HEK293 (cell line): Measurements from ENCODE around the gene SNORC.

Source experiments
- CTCF ChIA-PET: fragments of 350-600 bp; formaldehyde crosslinking; extraction: SDS; loops from one replicate; lab custom pipeline; 2021; ENCODE audit warnings: antibody characterized with exemption; lab: Yijun Ruan, JAX
- POLR2A ChIA-PET: fragments of 300-600 bp; formaldehyde crosslinking; extraction: SDS; loops from one replicate; lab custom pipeline; 2020; ENCODE audit warnings: antibody characterized with exemption, inconsistent platforms; lab: Yijun Ruan, JAX
- H3K27ac ChIP-seq: fragments of 200-500 bp; sonication (Bioruptor generic); 2 replicates; pipeline ENCODE4 v1.5.1; 2014; ENCODE audit warnings: low read depth, low read length, control low read depth, inconsistent platforms; ENCODE audit errors: extremely low read depth
- H3K36me3 ChIP-seq, 2 experiments: fragments of 200-500 bp in 1 of 2; sonication (Bioruptor generic) in 1 of 2; 1 replicate in 1 of 2; 2 replicates in 1 of 2; pipeline ENCODE4 v1.5.1; 2014 to 2017; ENCODE audit warnings: inconsistent platforms in 2 of 2, low read length in 2 of 2; ENCODE audit not compliant: control insufficient read depth in 2 of 2, insufficient read depth in 1 of 2
- H3K4me1 ChIP-seq: fragments of 200-500 bp; sonication (Bioruptor generic); 2 replicates; pipeline ENCODE4 v1.5.1; 2014; ENCODE audit warnings: mild to moderate bottlenecking, low read length, inconsistent platforms; ENCODE audit not compliant: control insufficient read depth, insufficient read depth
- H3K4me3 ChIP-seq: 2 replicates; pipeline ENCODE4 v1.5.1; 2011; ENCODE audit warnings: low read depth, mild to moderate bottlenecking, control low read depth, low read length, moderate library complexity
- H3K9me3 ChIP-seq: fragments of 200-500 bp; sonication (Bioruptor generic); 2 replicates; pipeline ENCODE4 v1.5.1; 2014; ENCODE audit warnings: low read depth, low read length, inconsistent platforms; ENCODE audit not compliant: control insufficient read depth, insufficient read depth
- BCL6B ChIP-seq: fragments of 450-650 bp; formaldehyde crosslinking; IDR thresholded peaks from 2 replicates; pipeline ENCODE4 v1.5.1; 2017; ENCODE audit warnings: missing biosample characterization, missing genetic modification characterization
- HOXA7 ChIP-seq: sonication (generic); formaldehyde crosslinking; IDR thresholded peaks from 2 replicates; pipeline ENCODE4 v1.8.1; 2022; ENCODE audit warnings: missing genetic modification reagents, borderline replicate concordance
- KLF17 ChIP-seq: fragments of 450-650 bp; formaldehyde crosslinking; IDR thresholded peaks from 2 replicates; pipeline ENCODE4 v1.5.1; 2016; ENCODE audit warnings: missing biosample characterization, missing genetic modification characterization
- PRDM10 ChIP-seq: fragments of 450-650 bp; formaldehyde crosslinking; IDR thresholded peaks from 2 replicates; pipeline ENCODE4 v1.5.1; 2016; ENCODE audit warnings: missing biosample characterization, missing genetic modification characterization
- ZNF19 ChIP-seq: fragments of 450-650 bp; formaldehyde crosslinking; IDR thresholded peaks from 2 replicates; pipeline ENCODE4; 2016; ENCODE audit warnings: missing biosample characterization, missing genetic modification characterization, low read depth
- ZNF239 ChIP-seq: fragments of 450-650 bp; formaldehyde crosslinking; IDR thresholded peaks from 2 replicates; pipeline ENCODE4 v1.5.1; 2016; ENCODE audit warnings: missing biosample characterization, missing genetic modification characterization
- ZNF248 ChIP-seq: fragments of 450-650 bp; formaldehyde crosslinking; IDR thresholded peaks from 2 replicates; pipeline ENCODE4 v1.5.1; 2017; ENCODE audit warnings: missing biosample characterization, missing genetic modification characterization
- ZNF266 ChIP-seq: fragments of 450-650 bp; formaldehyde crosslinking; IDR thresholded peaks from 2 replicates; pipeline ENCODE4 v1.5.1; 2016; ENCODE audit warnings: missing biosample characterization, missing genetic modification characterization, low read depth
- ZNF501 ChIP-seq: fragments of 450-650 bp; formaldehyde crosslinking; IDR thresholded peaks from 2 replicates; pipeline ENCODE4 v1.5.1; 2016; ENCODE audit warnings: missing biosample characterization, missing genetic modification characterization
- ZNF658 ChIP-seq: fragments of 450-650 bp; formaldehyde crosslinking; IDR thresholded peaks from 2 replicates; pipeline ENCODE4; 2016; ENCODE audit warnings: missing biosample characterization, missing genetic modification characterization
- ZNF670 ChIP-seq: fragments of 450-650 bp; formaldehyde crosslinking; IDR thresholded peaks from 2 replicates; pipeline ENCODE4 v1.5.1; 2016; ENCODE audit warnings: missing biosample characterization, missing genetic modification characterization, low read depth
- ZNF776 ChIP-seq: fragments of 450-650 bp; formaldehyde crosslinking; IDR thresholded peaks from 2 replicates; pipeline ENCODE4 v1.5.0; 2017; ENCODE audit warnings: missing biosample characterization, missing genetic modification characterization, borderline replicate concordance
- ZNF785 ChIP-seq: fragments of 450-650 bp; formaldehyde crosslinking; IDR thresholded peaks from 2 replicates; pipeline ENCODE4 v1.5.1; 2016; ENCODE audit warnings: missing biosample characterization, missing genetic modification characterization
- TF ChIP-seq, protein P1 (sequence below): fragments of 450-650 bp; formaldehyde crosslinking; IDR thresholded peaks from 2 replicates; pipeline ENCODE4 v1.5.1; 2016; ENCODE audit warnings: missing biosample characterization, missing genetic modification characterization, borderline replicate concordance
- TF ChIP-seq, protein P2 (sequence below): fragments of 450-650 bp; formaldehyde crosslinking; IDR thresholded peaks from 2 replicates; pipeline ENCODE4 v1.5.1; 2017; ENCODE audit warnings: missing biosample characterization, missing genetic modification characterization

SNORC gene

DNA sequence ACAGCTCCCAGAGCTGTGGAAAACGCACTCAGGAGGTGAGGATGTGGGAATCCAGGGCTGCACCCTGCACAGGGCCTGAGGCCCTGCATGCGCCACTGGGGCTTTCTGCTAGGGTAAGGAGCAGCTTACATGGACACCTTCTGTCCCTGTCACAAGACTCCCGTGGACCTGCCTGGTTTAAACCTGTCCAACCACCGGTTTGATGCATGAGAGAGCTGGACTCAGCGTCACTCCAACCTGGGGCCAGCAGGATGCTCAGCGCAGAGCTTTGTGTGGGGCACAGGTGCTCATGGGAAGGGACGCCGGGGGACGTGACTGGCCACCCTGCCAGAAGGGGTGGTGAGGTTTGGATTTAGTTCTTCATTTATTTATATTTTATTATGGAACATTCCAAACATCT is 24.2 kb downstream of the SNORC start (continued):
- TF ChIP-seq ZNF266 (tag by site-specific recombination) = no peak
- TF ChIP-seq ZNF785 = no peak
- TF ChIP-seq, protein P1, sequence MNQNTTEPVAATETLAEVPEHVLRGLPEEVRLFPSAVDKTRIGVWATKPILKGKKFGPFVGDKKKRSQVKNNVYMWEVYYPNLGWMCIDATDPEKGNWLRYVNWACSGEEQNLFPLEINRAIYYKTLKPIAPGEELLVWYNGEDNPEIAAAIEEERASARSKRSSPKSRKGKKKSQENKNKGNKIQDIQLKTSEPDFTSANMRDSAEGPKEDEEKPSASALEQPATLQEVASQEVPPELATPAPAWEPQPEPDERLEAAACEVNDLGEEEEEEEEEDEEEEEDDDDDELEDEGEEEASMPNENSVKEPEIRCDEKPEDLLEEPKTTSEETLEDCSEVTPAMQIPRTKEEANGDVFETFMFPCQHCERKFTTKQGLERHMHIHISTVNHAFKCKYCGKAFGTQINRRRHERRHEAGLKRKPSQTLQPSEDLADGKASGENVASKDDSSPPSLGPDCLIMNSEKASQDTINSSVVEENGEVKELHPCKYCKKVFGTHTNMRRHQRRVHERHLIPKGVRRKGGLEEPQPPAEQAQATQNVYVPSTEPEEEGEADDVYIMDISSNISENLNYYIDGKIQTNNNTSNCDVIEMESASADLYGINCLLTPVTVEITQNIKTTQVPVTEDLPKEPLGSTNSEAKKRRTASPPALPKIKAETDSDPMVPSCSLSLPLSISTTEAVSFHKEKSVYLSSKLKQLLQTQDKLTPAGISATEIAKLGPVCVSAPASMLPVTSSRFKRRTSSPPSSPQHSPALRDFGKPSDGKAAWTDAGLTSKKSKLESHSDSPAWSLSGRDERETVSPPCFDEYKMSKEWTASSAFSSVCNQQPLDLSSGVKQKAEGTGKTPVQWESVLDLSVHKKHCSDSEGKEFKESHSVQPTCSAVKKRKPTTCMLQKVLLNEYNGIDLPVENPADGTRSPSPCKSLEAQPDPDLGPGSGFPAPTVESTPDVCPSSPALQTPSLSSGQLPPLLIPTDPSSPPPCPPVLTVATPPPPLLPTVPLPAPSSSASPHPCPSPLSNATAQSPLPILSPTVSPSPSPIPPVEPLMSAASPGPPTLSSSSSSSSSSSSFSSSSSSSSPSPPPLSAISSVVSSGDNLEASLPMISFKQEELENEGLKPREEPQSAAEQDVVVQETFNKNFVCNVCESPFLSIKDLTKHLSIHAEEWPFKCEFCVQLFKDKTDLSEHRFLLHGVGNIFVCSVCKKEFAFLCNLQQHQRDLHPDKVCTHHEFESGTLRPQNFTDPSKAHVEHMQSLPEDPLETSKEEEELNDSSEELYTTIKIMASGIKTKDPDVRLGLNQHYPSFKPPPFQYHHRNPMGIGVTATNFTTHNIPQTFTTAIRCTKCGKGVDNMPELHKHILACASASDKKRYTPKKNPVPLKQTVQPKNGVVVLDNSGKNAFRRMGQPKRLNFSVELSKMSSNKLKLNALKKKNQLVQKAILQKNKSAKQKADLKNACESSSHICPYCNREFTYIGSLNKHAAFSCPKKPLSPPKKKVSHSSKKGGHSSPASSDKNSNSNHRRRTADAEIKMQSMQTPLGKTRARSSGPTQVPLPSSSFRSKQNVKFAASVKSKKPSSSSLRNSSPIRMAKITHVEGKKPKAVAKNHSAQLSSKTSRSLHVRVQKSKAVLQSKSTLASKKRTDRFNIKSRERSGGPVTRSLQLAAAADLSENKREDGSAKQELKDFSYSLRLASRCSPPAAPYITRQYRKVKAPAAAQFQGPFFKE (tag by site-specific recombination) = no peak
- TF ChIP-seq ZNF776 (tag by site-specific recombination) = no peak
- TF ChIP-seq ZNF239 (tag by site-specific recombination) = no peak
- TF ChIP-seq HOXA7 (CRISPR knock-in tag) = no peak
- TF ChIP-seq ZNF248 (tag by site-specific recombination) = no peak

GRCh38 chr2:232894746-232895145 is 24.7 kb downstream of the SNORC start:
- POLR2A ChIA-PET = no interaction called here
- H3K27ac ChIP-seq = no peak overlapping the region
- H3K36me3 ChIP-seq = peaks cover 0 to 6% of the 10 kb centered on the region in 2 experiments; a peak in 1 of 3 replicates
- no peak for TF ChIP-seq BCL6B
- TF ChIP-seq ZNF670 (tag by site-specific recombination) = no peak
- TF ChIP-seq, all 188 proteins: peak for 0
- Histone ChIP-seq H3K4me1 (no peaks in the 10 kb centered on the region), H3K9me3 (no peaks in the 10 kb centered on the region), H3K4me3 (no peak overlapping the region)
- CTCF ChIA-PET = no interaction called here

DNA sequence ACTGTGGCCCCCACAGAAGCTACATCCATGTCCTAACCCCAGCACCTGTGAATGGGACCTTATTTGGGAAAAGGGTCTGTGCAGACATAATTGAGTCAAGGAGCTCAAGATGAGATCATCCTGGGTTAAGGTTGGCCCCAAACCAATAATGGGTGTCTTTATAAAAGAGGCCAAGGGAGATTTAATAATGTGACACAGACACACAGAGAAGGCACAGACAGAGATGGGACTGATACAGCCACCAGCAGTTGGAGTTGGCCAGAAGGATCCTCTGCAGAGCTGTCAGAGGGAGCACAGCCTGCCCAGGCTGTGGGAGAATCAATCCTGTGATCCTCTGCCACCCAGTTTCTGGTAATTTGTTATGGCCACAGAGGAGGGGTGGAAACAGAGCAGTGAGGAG is 26.0 kb downstream of the SNORC start:
- Histone ChIP-seq H3K4me3 (no peak overlapping the region), H3K4me1 (no peaks in the 10 kb centered on the region), H3K36me3 (peaks cover 0 to 6% of the 10 kb centered on the region in 2 experiments; a peak in 1 of 3 replicates), H3K9me3 (no peaks in the 10 kb centered on the region), H3K27ac (no peak overlapping the region)
- TF ChIP-seq, protein P2, sequence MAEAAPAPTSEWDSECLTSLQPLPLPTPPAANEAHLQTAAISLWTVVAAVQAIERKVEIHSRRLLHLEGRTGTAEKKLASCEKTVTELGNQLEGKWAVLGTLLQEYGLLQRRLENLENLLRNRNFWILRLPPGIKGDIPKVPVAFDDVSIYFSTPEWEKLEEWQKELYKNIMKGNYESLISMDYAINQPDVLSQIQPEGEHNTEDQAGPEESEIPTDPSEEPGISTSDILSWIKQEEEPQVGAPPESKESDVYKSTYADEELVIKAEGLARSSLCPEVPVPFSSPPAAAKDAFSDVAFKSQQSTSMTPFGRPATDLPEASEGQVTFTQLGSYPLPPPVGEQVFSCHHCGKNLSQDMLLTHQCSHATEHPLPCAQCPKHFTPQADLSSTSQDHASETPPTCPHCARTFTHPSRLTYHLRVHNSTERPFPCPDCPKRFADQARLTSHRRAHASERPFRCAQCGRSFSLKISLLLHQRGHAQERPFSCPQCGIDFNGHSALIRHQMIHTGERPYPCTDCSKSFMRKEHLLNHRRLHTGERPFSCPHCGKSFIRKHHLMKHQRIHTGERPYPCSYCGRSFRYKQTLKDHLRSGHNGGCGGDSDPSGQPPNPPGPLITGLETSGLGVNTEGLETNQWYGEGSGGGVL (tag by site-specific recombination) = no peak
- TF ChIP-seq ZNF501 (tag by site-specific recombination) = no peak
- peak; percentile 53; the same call in 1 of the 2 replicates for TF ChIP-seq PRDM10
- TF ChIP-seq KLF17 (tag by site-specific recombination) = no peak
- no peak for TF ChIP-seq ZNF19 (tag by site-specific recombination)
- TF ChIP-seq ZNF658 (tag by site-specific recombination) = no peak
- ChIA-PET POLR2A (no interaction called here), CTCF (interaction anchor here (0.7 to 0.8 kb wide), 2 partner anchors 86 to 354 kb away, joined by 3 read pairs; no protein-coding TSS in a partner anchor)
